ENCODE data around the gene ALPK3. TPM values are rescaled to one million over a fixed set of nuclear protein-coding genes. Genes with fewer than 3 reads are reported as not detected.

The ALPK3 gene
- total RNA-seq, 4 donors from 2014 or later = 0.18 to 7.0 (median 0.68) TPM

DNA sequence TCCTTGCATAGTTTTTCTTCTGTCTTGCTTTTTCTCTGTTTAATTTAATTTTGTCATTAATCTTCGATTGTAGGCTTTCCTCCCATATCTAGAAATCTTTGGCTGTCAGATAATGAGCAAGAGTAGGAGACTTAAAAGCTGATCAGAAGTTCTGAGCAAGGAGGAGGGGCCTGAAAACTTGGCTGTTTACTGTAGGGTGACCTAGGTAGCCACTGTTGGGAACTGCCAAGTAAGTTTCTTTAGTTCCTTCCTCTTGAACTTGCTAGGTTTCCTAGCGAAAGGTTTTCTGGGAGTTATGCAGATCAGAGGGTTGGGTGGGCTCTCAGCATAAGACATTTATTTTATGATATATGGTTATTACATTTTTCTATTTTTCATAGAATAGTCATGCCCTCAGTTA, 14.5 kb downstream of the ALPK3 start:
- DNase-seq = no peak
- no peaks in the 10 kb centered on the region for H3K4me1 ChIP-seq
- TF ChIP-seq CTCF (IDR thresholded peaks at IDR 0.05) (no peak), POLR2A (IDR thresholded peaks at IDR 0.05) (no peak)
- H3K36me3 ChIP-seq = no peaks in the 10 kb centered on the region
- H3K9me3 ChIP-seq = no peaks in the 10 kb centered on the region
- no peak overlapping the region for H3K4me3 ChIP-seq
- no peaks in the 10 kb centered on the region for H3K27me3 ChIP-seq
- H3K27ac ChIP-seq = no peak overlapping the region

GRCh38 chr15:84832448-84833040, 15.4 kb downstream of the ALPK3 start:
- Histone ChIP-seq H3K36me3 (no peaks in the 10 kb centered on the region), H3K27me3 (no peaks in the 10 kb centered on the region), H3K4me1 (no peaks in the 10 kb centered on the region), H3K27ac (no peak overlapping the region), H3K9me3 (no peaks in the 10 kb centered on the region), H3K4me3 (no peak overlapping the region)
- DNase-seq = no peak
- TF ChIP-seq CTCF (IDR thresholded peaks at IDR 0.05) = no peak
- TF ChIP-seq POLR2A (IDR thresholded peaks at IDR 0.05) = no peak

GRCh38 chr15:84833447-84834228, 16.5 kb downstream of the ALPK3 start:
- no peak for DNase-seq
- Histone ChIP-seq H3K27me3 (no peaks in the 10 kb centered on the region), H3K4me1 (no peaks in the 10 kb centered on the region), H3K4me3 (no peak overlapping the region), H3K9me3 (no peaks in the 10 kb centered on the region), H3K27ac (no peak overlapping the region), H3K36me3 (no peaks in the 10 kb centered on the region)
- TF ChIP-seq CTCF (IDR thresholded peaks at IDR 0.05) (no peak), POLR2A (IDR thresholded peaks at IDR 0.05) (no peak)

- no peaks in the 10 kb centered on the region for H3K9me3 ChIP-seq
- no peak overlapping the region for H3K4me3 ChIP-seq
- no peaks in the 10 kb centered on the region for H3K4me1 ChIP-seq
- no peak for DNase-seq
- no peak for TF ChIP-seq POLR2A (IDR thresholded peaks at IDR 0.05)
- no peak for TF ChIP-seq CTCF (IDR thresholded peaks at IDR 0.05)
- H3K36me3 ChIP-seq = no peaks in the 10 kb centered on the region
- H3K27me3 ChIP-seq = no peaks in the 10 kb centered on the region
- no peak overlapping the region for H3K27ac ChIP-seq
These were observed 17.2 kb downstream of the ALPK3 start for GRCh38 chr15:84834229-84834955.

GRCh38 chr15:84834969-84835368, 17.8 kb downstream of the ALPK3 start:
- Histone ChIP-seq H3K27me3 (no peaks in the 10 kb centered on the region), H3K4me3 (no peak overlapping the region), H3K36me3 (no peaks in the 10 kb centered on the region), H3K9me3 (no peaks in the 10 kb centered on the region), H3K4me1 (no peaks in the 10 kb centered on the region), H3K27ac (no peak overlapping the region)
- TF ChIP-seq CTCF (IDR thresholded peaks at IDR 0.05) = no peak
- no peak for TF ChIP-seq POLR2A (IDR thresholded peaks at IDR 0.05)
- DNase-seq = no peak

Measured in Peyer's patch (tissue), 4 donors.